HuH-7 (cell line): ENCODE measurements around the gene VCX.
"Not testable (repeated sequence)": the region's sequence is repeated elsewhere in the genome, so short reads cannot be mapped to it uniquely, and the experiment has no call there.

Experiments
- DNase-seq: peaks from one replicate; pipeline ENCODE4 v3.0.0; 2011; ENCODE audit warnings: low spot score

The VCX gene

GRCh38 chrX:7842871-7843270 is at the start of gene VCX:
Gene VCX (plus strand): TSS chrX:7843171. CDS start chrX:7843204, 33 bp downstream.
- DNase-seq = not testable (repeated sequence)

GRCh38 chrX:7798327-7798726 is 44.6 kb upstream of the VCX start:
- no peak for DNase-seq

DNA sequence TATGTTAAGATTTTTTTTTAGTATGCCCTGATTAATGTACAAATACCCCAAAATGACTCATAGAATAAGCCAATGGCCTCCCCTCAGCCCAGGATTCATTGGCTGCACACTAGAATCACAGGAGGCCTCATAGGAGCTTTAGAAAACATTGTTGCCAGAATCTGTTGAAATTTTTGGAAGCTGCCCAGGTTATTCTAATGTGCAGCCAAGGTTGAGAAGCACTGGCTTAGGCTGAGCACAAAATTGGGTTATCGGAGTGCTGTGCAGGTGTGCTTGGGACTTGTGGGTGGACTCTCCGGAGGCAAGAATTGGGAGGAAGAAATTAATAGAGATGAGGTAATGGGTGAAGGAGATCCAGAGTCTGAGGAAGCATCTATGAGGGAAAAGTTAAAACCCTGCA is 41.3 kb upstream of the VCX start:
- DNase-seq = no peak

DNA sequence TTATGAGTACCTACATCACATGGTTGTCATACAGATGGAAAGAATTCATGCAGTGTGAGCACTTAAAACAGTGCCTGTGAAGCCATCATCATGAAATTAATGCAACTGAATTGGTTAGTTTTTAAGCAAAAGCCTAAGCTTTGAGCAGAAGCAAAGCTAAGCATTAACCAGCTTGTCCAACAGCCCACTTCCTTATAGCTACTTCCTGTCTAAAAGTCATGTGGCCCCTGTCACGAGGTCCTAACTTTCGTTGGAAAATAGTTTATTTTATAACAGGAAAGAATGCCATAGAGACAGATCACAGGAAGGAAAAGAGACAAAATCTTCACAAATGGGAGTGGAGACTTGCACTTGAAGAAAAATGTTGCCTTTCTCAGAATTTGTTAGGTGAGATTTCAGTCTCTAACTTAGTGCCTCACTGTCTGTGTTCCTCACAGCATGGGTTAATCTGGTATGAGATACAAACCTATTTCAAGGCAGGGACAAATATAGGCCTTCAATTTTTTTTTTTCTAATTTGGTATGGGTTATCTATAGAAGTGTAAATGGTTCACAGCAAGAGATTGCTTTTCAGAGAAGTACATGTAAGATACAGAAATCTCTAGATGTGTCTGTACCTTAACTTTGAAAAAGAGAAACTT is 27.7 kb upstream of the VCX start:
- DNase-seq = no peak

GRCh38 chrX:7828594-7828993 is 14.4 kb upstream of the VCX start:
- peak; percentile 8 for DNase-seq

GRCh38 chrX:7841084-7841805 is 1.7 kb upstream of the VCX start:
- DNase-seq = no peak

- DNase-seq = no peak
Observed at GRCh38 chrX:7852166-7852565, 9.2 kb downstream of the VCX start.

DNA sequence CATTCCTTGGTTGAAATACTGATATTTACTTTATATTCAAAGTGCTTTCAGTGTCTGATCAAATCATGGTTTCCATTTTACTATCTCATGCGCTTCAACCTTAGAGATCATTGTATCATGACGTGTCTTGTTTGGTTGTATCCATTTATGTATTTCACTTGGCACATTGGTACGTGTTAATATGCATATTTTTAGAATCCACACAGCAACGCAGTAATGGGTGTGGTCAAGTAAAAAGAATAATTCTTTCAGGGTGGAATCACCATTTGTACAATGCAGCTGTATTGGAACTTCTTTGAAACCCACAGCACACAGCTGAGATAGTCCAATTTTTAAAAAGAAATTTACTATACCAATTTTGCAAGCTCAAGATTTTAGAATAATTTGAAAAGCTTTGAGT is 29.1 kb downstream of the VCX start:
- no peak for DNase-seq

DNA sequence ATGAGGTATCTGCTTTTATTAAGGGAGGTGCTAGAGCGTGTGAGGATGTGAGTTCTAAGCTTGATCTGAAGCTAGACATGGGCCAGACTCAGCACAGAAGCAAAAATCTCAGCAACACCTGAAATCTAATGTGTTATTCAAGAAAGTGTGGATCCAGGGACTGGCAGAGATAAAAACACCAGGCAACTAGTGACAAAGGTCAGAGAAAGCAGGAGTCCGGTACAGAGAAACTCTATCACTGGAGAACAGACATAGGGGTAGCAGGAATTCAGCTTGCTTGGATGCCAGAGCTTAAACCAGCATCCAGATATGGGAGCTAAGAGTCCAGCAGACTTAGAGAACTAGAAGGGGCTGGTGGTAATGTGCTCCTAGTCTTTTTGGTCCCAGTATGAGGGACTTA is 34.0 kb downstream of the VCX start:
- no peak for DNase-seq

- DNase-seq = no peak
Observed at GRCh38 chrX:7889135-7889534, 46.2 kb downstream of the VCX start.

DNA sequence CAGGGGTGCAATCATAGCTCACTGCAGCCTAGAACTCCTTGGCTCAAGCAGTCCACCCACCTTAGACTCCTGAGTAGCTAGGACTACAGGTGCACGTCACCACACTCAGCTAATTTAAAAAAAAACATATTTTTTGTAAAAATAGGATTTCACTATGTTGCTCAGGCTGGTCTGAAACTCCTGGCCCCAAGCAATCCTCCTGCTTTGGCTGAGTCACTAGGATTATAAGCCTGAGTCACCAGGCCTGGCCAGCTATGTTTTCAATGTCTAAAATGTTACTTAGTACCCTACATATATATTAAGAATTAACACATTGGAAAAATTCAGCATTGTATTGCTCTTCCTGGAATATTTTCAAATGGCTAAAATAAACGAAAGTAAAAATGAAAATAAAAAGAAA is 46.7 kb downstream of the VCX start:
- no peak for DNase-seq

- DNase-seq = no peak
Observed at GRCh38 chrX:7891928-7892327, 49.0 kb downstream of the VCX start.
